NB4 (cell line): ENCODE data around the gene CDCA5.

Experiments used
- MYC ChIP-seq: IDR thresholded peaks from 2 replicates; pipeline ENCODE4 v1.6.1; 2011; ENCODE audit warnings: low read depth, low read length
- POLR2A ChIP-seq: IDR thresholded peaks from 2 replicates; pipeline ENCODE4 v1.6.1; 2011; ENCODE audit warnings: mild to moderate bottlenecking; ENCODE audit not compliant: insufficient read length; ENCODE audit errors: extremely low read depth
- TF ChIP-seq, protein P1 (sequence below): IDR thresholded peaks from one replicate; pipeline ENCODE4 v1.5.1; 2012; ENCODE audit warnings: low read depth, low read length

DNA sequence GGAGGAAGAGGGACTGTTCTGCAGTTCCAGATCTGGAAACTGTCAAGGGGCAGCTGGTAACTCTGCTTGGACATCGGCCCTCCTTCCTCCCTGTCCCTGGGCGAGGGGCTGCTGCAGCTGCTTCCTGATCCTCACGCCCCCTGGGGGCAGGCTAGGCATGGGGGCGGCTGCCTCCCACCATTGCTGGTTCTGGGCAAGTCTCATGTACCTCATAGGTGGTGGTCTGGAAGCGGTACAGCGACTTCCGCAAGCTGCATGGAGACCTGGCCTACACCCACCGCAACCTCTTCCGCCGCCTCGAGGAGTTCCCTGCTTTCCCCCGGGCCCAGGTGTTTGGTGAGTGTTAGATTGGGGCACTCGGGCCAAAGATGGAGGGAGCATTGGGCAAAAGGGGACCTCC lies 51.6 kb downstream of the CDCA5 start:
- TF ChIP-seq, protein P1, sequence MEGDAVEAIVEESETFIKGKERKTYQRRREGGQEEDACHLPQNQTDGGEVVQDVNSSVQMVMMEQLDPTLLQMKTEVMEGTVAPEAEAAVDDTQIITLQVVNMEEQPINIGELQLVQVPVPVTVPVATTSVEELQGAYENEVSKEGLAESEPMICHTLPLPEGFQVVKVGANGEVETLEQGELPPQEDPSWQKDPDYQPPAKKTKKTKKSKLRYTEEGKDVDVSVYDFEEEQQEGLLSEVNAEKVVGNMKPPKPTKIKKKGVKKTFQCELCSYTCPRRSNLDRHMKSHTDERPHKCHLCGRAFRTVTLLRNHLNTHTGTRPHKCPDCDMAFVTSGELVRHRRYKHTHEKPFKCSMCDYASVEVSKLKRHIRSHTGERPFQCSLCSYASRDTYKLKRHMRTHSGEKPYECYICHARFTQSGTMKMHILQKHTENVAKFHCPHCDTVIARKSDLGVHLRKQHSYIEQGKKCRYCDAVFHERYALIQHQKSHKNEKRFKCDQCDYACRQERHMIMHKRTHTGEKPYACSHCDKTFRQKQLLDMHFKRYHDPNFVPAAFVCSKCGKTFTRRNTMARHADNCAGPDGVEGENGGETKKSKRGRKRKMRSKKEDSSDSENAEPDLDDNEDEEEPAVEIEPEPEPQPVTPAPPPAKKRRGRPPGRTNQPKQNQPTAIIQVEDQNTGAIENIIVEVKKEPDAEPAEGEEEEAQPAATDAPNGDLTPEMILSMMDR = peak; percentile 1
- TF ChIP-seq POLR2A (no peak), MYC (no peak)
